IPS DF 4.7 (cell line): Measurements from ENCODE around the gene ADAMTS7.
"Not testable (repeated sequence)": the region's sequence is repeated elsewhere in the genome, so short reads cannot be mapped to it uniquely, and the experiment has no call there.

ENCODE experiments used
- DNase-seq: peaks from one replicate; pipeline ENCODE4 v3.0.0-alpha.2; 2013; ENCODE audit warnings: low spot score; ENCODE audit errors: extremely low read depth

The ADAMTS7 gene

DNA sequence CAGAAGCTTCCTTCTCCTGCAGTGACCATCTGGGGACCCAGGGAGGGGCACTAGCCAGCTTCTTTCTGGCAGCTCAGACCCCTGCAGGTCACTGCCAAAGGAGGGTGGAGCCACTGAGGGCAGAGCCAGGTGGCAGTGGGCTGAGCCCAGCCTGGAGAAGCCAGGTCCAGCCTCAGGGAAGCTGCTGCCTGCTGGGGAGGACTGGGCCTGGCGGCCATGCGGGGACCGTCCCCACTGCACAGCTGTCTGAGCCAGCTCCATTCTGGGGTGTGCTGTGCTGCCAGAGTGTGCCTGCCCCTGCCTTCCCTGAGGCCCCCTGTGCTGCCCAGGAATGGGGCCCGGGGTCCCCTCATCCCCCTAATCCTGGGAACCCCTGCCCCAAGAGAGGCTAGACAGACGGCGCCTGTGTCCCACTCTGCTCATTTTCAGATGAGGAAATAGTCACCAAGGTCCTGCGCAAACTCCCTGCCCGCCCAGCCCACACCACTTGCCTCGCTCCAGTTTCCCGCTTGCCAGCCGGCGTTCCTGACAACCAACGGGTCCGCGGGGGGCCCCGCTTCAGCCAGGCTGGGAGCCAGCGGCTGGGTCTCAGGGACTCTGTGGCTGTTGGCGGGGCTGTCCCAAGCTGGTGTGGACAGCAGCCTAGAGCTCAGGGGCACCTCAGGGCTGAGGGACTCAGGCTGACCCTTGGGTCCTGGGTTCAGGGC is 46.0 kb downstream of the ADAMTS7 start:
- not testable (repeated sequence) for DNase-seq

DNA sequence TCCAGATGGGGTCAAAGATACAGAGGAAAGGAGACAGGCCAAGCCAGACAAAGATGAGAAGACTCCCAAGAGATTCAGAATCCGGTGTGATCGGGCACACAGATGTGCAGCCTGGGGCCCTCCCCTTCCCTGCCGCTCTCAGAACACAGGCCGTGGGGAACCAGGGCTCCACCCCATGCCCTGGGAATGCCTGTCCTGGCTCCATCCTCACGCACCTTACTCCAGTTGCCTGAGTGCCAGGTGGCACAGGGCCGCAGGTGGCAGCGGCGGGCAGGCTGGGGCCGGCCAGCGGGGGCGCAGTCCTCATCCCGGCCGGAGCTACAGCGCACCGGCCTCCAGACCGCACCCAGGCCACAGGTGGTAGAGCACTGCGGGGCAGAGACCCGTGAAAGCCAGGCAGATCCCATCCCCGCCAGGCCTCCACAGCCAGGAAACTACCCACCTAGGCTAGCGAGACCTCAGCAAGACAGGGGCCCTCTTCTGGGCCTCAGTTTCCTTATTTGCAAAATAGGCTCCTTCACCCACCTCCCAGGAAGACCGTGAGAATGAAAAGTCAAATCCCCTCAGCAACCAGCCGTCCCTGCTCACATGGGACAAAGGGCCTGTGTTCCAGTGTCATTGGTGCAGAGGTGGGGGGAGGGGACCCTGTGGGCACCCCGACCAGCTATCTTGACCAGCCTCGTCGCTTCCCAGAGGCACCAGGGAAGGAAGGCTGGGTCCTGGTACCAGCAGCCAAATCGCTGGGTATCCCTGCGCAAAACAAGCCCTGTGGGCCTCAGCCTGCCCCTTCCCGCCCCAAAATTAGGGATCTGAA is 46.7 kb downstream of the ADAMTS7 start:
- DNase-seq, result not testable (repeated sequence)

GRCh38 chr15:78763796-78764241 is 47.4 kb downstream of the ADAMTS7 start:
- no peak for DNase-seq

DNA sequence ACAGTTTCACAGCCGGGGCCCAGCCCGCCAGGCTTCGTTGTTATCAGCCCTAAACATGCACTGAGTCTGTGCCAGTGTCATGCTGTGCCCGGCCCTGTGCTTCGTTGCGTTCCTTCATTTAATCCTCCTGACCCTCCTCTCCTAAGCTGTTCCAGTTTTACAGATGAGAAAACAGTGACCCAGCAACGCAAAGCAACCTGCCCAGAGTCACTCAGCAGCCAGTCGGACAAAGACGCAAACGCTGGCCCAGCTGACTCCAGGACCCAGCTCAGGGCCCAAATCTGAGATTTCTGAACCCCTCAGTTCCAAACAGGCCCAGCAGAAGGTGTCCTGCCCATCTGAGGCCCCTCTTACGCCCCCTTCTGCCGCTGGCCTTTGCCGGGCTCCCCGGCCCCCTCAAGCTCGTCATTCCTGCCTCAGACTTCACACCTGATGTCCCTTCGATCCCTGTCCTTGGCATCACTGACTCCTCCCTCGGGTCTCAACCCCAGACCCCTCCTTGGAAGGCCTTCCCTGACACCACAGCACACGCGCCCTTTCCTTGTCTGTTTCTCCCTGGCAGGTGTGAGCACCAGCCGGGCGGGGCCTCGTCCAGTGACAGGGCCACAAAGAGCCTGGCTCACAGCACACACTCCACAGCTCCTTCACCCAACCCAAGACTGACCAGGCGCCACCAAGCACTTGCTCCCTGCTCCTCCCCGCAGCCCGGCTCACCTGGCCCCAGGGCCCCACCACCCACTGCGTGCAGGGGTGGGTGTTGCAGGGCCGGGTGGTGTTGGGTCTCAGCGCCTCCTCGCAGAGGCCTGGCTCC is 48.1 kb downstream of the ADAMTS7 start:
- no peak for DNase-seq

DNA sequence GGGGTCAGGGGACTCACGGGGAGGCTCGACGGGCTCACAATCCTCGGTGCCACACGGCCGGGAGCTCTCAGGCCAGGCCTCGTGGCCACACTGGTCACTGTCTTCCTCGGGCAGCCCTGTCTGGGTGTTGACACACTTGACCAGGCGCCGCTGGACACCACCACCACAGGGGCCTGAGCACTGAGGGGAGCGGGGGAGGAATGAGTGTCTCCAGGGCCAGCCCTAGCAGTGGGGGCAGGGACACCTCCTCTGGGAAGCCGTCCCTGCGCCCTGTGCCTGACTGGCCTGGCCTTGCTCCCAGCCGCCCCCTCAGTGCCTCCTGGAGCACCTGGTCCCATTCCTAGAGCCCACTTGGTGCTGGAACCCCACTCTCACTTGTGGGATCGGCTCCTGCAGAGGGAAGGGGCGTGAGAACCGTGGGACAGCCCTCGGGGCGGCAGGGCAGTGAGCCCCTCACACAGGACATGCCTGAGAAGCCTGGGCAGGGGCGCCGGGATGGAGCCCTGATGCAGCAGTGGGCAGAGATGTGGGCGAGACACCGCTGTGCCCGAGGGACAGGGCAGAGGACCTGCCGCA is 48.8 kb downstream of the ADAMTS7 start:
- not testable (repeated sequence) for DNase-seq

- no peak for DNase-seq
Measured at GRCh38 chr15:78761891-78762385, 49.3 kb downstream of the ADAMTS7 start.

GRCh38 chr15:78761475-78761874 is 49.8 kb downstream of the ADAMTS7 start:
- DNase-seq, result not testable (repeated sequence)

DNA sequence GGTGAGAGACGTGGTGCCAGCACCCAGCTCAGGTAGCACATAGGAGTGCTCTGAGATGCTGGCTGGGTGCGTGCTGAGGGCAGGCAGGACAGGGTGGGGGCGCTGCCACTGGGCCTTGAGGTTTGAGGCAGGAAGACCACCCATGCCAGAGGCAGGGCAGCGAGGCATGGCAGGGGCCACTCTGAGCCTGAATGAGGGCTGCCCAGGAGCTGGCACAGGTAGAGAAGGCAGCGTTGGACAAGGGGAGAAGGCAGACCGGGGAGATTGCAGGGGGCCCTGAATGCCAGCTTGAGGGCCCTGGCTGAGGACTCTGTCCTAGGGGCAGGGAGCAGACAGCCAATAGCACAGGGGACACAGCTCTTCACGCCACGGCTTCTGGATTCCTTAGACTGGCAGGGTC is 50.2 kb downstream of the ADAMTS7 start:
- no peak for DNase-seq

DNA sequence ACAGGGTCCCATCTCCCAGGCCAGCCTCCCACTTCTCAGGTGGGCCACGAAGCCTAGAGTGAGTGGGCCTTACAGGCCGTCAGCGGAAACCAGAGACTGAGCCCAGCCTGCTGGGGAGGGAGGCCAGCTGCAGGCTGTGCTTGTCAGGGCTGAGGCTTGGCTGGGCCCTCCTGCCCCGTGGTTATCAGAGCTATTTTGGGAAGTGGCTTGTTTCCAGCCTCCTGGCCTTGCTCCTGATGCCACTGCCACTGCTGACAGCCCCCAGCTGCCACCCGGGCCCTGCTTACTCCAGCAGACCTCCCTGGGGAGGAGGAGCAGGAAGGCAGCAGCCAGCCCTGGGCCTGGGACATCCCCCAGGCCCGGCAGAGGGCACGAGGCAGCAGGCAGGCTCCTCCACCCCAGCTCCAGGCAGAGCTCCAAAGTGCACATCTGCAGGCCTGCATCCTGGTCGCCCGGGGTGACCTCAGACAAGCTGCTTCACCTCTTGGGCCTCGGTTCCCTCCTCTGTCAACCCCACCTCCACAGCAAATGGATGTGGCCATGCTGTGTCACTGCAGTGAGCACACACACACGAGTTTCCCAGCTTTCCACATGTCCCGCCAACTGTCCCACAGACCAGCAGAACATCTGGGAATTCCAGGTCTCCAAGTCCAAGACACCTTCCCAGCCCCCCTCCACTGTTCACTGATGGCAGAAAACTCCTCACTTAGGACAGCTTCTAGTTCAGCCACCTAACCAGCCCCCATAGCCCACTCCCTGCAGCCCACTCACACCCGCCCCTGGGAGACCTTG is 51.0 kb downstream of the ADAMTS7 start:
- not testable (repeated sequence) for DNase-seq

DNA sequence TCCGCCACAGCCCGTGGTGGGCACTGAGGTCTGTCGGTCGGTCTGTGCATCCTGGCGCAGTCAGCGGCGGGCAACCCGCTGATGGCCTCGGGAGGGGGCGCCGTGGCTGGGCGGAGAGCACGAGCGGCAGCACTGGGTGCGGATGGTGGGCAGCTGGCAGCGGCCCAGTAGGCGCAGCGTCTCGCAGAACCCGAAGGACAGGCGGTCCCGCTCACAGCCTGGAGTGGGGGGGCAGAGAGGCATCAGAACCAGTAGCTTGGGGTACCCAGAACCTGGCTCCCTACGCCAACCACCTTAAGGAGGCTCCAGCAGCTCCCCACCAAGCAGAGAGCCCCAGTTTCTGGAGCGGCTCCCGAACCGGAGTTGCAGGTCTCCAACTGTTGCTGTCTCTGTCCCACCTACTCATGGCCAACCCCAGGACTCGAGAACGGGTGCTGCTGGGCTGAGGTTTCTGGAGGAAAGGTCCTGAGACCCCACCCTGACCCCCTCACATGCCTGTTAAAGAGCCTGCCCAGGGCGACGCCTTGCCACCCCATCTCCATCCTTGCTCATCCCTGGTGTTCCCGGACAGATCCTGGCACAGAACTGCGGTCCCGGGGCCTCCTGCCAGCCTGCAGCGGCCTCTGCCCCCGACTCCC is 51.8 kb downstream of the ADAMTS7 start:
- not testable (repeated sequence) for DNase-seq

DNA sequence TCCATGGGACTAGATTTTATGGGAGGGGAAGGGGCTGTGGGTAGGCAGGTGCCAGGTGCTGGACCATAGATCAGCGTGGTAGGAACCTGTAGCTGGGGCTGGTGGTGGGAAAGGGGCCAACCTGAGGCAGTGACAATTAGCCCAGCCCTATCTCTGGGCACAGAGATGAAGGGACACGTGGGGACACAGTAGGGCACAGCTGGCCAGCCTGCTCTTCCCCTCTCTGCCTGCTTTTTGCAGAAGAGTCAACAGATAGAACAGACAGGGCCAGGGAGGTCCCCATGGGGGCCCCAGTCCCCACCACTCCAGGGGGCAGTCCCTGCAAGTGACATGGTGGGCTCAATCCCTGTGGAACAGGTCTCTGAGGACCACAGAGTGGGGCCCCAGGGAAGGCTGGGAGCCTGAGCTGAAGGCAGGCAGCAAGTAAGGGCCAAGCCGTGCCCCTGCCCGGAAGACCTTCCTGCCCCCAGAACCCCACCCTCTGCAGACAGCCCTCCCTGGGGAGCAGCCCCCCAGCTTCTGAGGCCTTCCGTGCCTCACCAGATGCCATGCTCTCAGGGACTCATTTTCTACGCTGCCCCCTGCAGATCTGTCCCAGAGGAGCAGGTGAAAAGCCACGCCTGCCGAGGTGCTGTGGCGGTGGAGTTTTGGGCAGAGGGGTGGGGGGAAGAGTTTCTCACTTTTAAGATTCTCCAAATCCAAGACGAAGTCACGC is 52.6 kb downstream of the ADAMTS7 start:
- not testable (repeated sequence) for DNase-seq

- not testable (repeated sequence) for DNase-seq
Measured at GRCh38 chr15:78758084-78758483, 53.2 kb downstream of the ADAMTS7 start.

DNA sequence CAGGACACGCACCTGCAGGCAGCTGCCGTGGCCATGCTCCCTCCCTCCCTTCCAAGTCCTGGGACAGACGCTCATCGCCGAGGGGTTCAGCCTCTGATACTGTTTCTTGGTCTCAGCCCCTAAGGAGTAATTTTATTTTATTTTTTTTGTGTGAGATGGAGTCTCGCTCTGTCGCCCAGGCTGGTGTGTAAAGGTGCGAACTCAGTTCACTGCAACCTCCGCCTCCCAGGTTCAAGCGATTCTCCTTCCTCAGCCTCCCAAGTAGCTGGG is 53.7 kb downstream of the ADAMTS7 start:
- no peak for DNase-seq

GRCh38 chr15:78756781-78757635 is 54.3 kb downstream of the ADAMTS7 start:
- DNase-seq, result not testable (repeated sequence)

DNA sequence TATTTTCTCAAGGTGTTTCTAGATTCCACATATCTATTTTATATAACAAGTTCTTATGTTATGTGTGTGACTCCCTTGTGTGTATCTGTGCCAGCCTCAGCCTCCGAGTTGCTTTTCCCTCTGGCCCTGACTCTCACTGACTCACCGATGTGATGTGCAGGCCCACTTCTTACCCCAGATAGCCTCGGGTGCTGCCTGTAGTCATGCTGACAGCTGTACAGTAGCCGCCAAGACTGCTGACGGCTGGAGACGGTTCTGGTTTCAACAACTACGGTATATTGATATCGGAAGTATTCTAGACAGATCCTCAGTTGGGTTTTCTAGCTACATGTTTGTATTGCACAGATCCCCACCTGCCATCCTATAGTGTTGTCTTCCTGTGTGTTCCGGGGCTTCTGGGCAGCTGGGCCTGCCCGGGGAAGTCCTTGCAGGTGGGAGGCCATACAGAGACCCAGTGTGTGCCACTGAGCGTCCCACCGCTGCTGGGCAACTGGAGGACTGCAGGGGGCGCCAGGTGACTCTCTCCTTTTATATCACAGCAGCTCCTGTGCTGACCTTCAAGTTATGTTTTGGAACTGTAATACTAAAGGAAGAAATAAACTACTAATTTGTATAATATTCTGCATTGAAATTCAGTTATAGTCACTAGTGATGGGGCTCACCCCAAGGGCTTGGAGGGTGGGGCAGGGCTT is 55.2 kb downstream of the ADAMTS7 start:
- not testable (repeated sequence) for DNase-seq

- not testable (repeated sequence) for DNase-seq
Measured at GRCh38 chr15:78754637-78755280, 56.5 kb downstream of the ADAMTS7 start.

DNA sequence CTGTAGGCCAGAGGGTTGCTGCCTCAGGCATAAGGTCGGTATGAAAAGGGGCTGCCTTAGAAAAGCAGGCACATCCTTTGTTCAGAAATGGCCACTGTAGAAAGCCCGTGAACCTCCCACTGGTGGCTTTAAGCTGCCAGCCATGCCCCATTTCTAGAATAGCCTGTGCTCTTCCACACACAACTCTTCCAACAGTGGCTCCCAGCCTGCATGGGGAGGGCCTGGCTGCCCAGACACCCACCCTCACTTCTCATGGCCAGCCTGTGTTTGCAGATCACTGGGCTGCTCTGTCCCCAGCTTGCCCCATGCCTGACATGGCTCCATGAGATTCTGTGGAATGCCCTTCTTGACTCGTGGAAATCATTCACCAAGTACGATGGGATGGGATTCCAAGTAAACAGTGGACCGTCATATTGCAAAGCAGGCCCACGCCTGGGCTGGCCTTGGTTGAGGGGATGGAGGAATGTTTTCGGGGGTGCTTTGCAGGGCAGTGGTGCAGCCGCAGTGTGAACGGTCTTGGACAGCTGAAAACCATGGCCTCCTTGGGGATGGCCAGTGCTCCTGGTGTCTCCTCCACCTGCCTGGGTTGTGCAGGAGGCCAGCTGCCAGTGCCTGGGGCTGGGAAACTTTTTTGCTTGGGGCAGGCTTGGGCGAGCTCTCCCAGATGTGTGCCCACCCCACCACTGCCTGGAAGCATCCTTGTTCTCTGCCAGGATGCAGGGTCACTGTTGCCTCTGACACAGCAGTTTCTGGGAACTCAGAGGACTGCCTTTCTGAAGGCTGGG is 57.3 kb downstream of the ADAMTS7 start:
- not testable (repeated sequence) for DNase-seq
